ENCODE data around the gene PSTPIP1. TPM values are rescaled to one million over a fixed set of nuclear protein-coding genes. Genes with fewer than 3 reads are reported as not detected.

The PSTPIP1 gene
- 3.4 TPM for total RNA-seq

GRCh38 chr15:76994971-76995945 is at the start of gene PSTPIP1:
Gene PSTPIP1, plus strand, starts transcription at chr15:76995126. Its CDS starts 448 bp downstream, at chr15:76995574.

GRCh38 chr15:77070495-77071304 is 75.8 kb downstream of the PSTPIP1 start, which contains the start of gene TSPAN3:
Gene TSPAN3, minus strand, starts transcription at chr15:77071109. Its CDS starts 155 bp downstream, at chr15:77070954.

Other genes starting within 250 kb of the PSTPIP1 start
- 98.8 TPM for gene SCAPER, start 89.8 kb upstream of the PSTPIP1 start, total RNA-seq
- gene RCN2, start 63.4 kb upstream of the PSTPIP1 start, total RNA-seq = 117 TPM
- 543 TPM for gene TSPAN3, start 76.0 kb downstream of the PSTPIP1 start, total RNA-seq